Measurements from ENCODE around the gene MYT1.
A peak's percentile ranks its signal among the peaks of the same experiment; 100 is the strongest.
"Not testable (repeated sequence)": the region's sequence is repeated elsewhere in the genome, so short reads cannot be mapped to it uniquely, and the experiment has no call there.

The MYT1 gene

DNA sequence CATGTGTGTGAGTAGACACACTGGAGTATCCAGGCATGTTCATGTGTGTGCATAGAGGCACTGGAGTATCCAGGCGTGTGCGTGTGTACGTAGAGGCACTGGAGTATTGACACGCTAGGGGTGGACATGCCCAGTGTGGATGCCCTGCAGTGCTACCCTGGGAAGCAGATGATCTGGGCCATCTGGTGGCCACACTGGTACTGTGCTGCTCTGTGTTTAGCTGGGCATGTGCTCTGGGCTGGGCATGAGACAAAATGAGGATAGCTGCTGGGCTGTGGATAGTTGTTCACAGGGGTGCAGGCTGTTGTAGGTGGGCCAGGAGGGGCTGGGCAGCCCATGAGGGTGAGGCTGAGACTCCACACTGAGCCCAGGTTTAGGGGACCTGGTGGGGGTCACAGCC, 32.8 kb upstream of the MYT1 start:
- peak; percentile 22 for DNase-seq

DNA sequence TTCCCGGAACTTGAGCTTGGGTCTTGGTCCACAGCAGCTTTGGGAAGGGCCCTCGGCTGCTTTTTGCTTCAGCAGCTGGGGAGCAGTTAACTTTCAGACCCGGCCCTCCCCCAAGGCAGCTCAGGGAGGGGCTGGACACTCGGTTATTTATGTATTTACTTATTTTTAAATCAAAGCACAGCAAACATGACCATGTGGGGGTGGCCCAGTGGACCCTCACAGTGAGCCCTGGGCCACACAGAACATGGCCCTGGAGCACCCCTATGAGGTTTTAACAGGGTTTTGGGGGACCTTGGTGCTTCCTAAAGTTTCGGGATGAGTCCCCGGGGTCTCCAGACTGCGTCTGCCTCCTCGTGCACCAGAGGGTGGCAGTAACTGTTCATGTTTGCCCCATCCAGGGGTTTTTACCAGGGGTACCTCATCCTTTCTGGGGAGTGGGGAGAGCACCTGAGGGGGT, 30.3 kb upstream of the MYT1 start:
- H3K4me3 Mint-ChIP-seq: no peak overlapping the region
- DNase-seq: no peak

More for the DNA sequence above, 32.8 kb upstream of the MYT1 start:
- Mint-ChIP-seq H3K36me3 (no peaks in the 10 kb centered on the region), H3K27me3 (peaks cover 12% of the 10 kb centered on the region), H3K9me3 (no peaks in the 10 kb centered on the region), H3K4me3 (no peak overlapping the region), H3K27ac (no peak overlapping the region), H3K4me1 (no peaks in the 10 kb centered on the region)
- CTCF ChIA-PET: no interaction called here

DNA sequence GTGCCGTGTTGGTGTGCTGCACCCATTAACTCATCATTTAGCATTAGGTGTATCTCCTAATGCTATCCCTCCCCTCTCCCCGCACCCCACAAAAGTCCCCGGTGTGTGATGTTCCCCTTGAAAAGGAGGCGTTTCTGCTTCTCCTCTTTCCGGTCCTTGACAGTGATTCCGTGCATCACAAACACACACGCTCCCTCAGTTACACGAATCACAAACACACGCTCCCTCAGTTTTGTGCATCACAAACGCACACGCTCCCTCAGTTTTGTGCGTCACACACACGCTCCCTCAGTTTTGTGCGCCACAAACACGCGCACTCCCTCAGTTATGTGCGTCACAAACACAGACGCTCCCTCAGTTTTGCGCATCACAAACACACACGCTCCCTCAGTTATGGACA, 29.5 kb upstream of the MYT1 start:
- H3K36me3 Mint-ChIP-seq, H3K27me3 Mint-ChIP-seq, H3K27ac Mint-ChIP-seq, H3K4me3 Mint-ChIP-seq, H3K4me1 Mint-ChIP-seq, CTCF ChIA-PET, H3K9me3 Mint-ChIP-seq, DNase-seq: not testable (repeated sequence)

More for the DNA sequence above, 30.3 kb upstream of the MYT1 start:
- CTCF ChIA-PET: no interaction called here
- no peaks in the 10 kb centered on the region for H3K4me1 Mint-ChIP-seq
- H3K36me3 Mint-ChIP-seq: no peaks in the 10 kb centered on the region
- H3K27me3 Mint-ChIP-seq: peaks cover 9% of the 10 kb centered on the region
- no peak overlapping the region for H3K27ac Mint-ChIP-seq
- H3K9me3 Mint-ChIP-seq: no peaks in the 10 kb centered on the region

DNA sequence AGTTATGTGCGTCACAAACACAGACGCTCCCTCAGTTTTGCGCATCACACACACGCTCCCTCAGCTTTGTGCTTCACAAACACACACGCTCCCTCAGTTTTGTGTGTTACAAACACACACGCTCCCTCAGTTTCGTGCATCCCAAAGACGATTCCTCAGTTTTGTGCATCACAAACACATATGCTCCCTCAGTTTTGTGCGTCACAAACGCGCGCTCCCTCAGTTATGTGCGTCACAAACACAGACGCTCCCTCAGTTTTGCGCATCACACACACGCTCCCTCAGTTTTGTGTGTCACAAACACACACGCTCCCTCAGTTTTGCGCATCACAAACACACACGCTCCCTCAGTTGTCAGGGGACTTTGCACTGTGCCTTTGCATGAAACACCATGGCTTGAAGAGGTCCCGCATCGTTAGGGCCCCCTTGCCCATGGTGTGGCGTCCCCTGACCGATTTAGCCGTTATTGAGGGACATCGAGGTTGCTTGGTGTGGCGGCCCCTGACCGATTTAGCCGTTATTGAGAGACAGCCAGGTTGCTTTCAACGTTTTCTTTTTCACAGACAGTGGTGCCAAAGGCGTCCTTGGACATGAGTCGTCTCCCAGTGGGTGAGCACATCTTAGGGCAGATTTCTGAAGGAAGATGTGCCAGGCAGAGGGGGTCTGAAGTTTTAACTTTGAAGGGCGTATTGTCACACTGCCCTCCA, 28.1 kb upstream of the MYT1 start:
- no peaks in the 10 kb centered on the region for H3K9me3 Mint-ChIP-seq
- no peaks in the 10 kb centered on the region for H3K4me1 Mint-ChIP-seq
- CTCF ChIA-PET: no interaction called here
- H3K36me3 Mint-ChIP-seq: no peaks in the 10 kb centered on the region
- no peak for DNase-seq
- no peak overlapping the region for H3K27ac Mint-ChIP-seq
- H3K27me3 Mint-ChIP-seq: peaks cover 6% of the 10 kb centered on the region
- no peak overlapping the region for H3K4me3 Mint-ChIP-seq

DNA sequence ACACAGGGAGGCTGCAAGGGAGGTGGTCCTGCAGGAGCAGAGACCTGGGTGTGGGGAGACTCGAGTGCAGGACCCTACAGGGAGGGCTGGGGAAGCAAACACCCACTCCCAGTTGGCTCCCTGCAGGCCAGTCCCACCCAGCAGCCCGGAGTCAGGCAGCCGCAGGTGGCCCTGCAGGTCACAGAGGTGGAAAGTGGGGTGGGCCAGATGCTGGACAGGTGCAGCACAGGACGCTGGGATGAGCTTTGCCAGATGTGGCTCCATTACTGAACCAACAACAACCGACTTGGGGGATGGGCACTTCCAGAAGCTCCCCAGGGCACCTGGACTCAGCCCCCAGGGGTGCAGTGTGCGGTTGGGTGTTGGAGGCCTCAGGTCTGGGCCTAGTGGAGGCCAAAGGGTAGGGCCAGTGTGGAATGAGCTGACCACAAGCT, 26.6 kb upstream of the MYT1 start:
- H3K9me3 Mint-ChIP-seq: no peaks in the 10 kb centered on the region
- no peak overlapping the region for H3K4me3 Mint-ChIP-seq
- CTCF ChIA-PET: no interaction called here
- peaks cover 6% of the 10 kb centered on the region for H3K27me3 Mint-ChIP-seq
- H3K27ac Mint-ChIP-seq: no peak overlapping the region
- no peak for DNase-seq
- no peaks in the 10 kb centered on the region for H3K36me3 Mint-ChIP-seq
- H3K4me1 Mint-ChIP-seq: no peaks in the 10 kb centered on the region

DNA sequence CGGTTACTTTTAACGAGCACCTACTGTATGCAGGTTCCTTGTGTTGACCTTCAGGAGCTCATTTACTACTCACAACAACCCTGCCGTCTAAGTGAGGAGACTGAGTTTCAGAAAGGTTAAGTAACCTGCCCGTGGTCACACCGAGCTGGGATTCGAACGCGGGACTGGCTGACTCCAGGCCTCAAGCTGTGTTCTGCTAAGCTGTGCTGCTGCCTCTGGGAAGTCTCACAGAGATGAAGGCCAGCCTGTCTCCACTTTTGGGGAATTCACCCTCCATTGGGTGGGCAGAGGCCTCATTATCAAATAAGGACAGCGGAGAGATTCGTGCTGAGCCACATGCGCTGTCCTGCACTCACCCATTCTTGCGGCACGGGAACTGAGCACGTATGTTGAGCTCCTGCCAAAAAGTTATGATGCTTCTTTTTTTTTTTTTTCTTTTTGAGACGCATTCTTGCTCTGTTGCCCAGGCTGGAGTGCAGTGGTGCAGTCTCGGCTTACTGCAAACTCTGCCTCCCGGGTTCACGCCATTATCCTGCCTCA, 25.9 kb upstream of the MYT1 start:
- Mint-ChIP-seq H3K27me3 (peaks cover 6% of the 10 kb centered on the region), H3K36me3 (no peaks in the 10 kb centered on the region), H3K9me3 (no peaks in the 10 kb centered on the region), H3K4me3 (no peak overlapping the region), H3K4me1 (no peaks in the 10 kb centered on the region), H3K27ac (no peak overlapping the region)
- no peak for DNase-seq
- CTCF ChIA-PET: no interaction called here

DNA sequence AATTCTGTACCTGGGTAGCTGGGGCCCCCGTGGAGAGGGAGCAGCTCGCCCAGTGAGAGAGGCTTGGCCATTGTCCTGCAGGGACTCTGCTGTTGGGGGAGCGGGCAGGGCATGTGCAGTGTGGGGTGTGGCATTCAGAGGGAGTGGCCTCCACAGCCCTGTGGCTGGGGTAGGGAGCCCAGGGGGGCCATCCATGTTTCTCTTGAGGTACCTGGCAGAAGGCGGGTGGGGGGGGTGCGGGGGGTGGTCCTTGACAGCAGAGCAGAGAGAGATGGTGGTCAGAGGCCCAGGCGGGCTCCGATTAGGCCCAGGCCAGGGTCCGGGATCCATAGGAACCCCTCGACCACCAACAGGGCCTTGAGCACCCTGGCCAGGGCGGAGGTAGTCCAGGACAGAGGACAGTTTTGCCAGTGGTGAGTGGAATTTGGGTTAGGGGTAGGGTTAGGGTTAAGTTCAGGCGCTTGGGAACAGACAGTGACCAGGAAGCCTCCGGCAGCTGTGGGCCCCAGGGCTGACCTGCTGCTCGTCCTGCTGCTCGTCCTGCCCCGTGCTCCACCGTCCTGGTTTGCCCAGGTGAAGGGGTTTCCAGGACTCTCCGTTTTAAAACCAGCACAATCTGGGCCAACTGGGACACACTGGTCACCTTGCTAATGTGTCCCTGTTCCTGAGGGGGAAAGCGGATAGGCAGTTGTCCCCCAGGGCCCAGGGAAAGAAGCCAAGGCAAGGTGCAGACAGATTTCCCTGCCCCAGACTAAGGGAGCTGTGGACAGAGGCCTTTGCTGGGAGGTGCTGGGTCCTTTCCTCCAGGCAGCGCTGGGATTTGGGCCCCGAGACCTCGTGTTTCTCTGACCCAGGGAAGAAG, 24.8 kb upstream of the MYT1 start:
- Mint-ChIP-seq H3K4me1 (no peaks in the 10 kb centered on the region), H3K27me3 (peaks cover 6% of the 10 kb centered on the region), H3K36me3 (peaks cover 2% of the 10 kb centered on the region), H3K4me3 (no peak overlapping the region), H3K9me3 (peaks cover 9% of the 10 kb centered on the region), H3K27ac (no peak overlapping the region)
- CTCF ChIA-PET: no interaction called here
- peak; percentile 13 for DNase-seq

DNA sequence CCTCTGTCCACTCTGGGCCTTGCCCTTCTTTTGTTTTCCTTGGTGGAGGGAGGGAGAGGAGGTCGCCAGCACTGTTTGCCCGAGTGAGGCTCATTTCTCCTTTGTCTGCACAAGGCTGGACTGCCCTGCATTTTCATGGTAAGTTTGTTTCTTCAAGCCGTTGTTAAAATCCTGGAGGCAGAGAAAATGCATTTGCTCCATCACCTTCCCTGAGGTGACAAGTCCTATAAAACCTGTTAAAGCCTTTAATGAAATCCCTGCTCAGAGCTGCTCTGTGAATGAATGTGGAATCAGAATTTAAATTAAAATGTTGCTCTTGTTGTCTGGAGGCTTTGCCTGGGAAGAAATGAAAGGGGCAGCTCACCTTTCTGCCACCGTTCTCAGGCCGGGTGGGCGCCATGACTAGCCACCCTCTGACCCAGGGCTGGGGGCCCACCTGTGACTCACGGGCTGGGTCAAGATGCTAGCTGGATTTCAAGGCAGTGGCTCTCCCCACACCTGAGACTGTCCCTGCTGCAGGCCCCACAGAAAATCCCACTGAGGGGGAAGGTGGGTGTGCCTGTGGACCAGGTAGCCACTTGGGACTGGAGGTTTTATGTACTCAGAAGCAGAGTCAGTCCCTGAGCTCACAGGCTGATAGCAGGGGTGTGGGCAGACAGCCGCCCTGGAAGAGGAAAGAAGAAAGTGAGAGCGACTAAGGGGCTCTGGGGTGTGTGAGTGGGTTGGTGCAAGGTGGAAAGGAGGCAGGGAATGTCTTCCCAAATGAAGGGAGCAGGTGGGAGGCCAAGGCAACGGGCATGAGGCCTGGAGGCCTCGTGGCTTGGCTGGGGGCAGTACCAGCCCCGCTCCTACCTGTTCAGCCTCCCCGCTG, 24.0 kb upstream of the MYT1 start:
- DNase-seq: peak; percentile 13
- Mint-ChIP-seq H3K27ac (no peak overlapping the region), H3K4me1 (no peaks in the 10 kb centered on the region), H3K36me3 (peaks cover 4% of the 10 kb centered on the region), H3K4me3 (no peak overlapping the region), H3K27me3 (peaks cover 6% of the 10 kb centered on the region), H3K9me3 (peaks cover 16% of the 10 kb centered on the region)
- CTCF ChIA-PET: no interaction called here

DNA sequence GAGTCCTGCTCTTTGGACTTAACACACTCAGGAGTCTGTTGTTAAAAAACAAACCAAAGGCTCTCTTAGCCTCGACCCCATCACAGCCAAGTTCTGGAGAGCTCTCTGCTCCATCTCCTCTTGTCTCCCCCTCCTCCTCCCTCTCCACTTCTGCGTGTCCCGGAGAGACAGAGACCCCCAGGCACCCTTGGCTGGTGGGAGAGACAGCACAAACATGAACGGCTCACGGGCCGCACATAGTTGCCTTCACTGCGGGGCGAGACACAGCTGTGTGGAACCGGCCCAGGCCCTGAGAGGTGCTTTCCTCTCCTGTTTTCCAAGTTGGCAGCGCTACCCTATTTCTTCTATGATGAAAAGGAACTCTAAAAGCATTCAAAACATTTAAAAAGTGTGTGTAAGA, 23.3 kb upstream of the MYT1 start:
- peaks cover 6% of the 10 kb centered on the region for H3K27me3 Mint-ChIP-seq
- no peaks in the 10 kb centered on the region for H3K4me1 Mint-ChIP-seq
- peak; percentile 11 for DNase-seq
- no peak overlapping the region for H3K4me3 Mint-ChIP-seq
- CTCF ChIA-PET: no interaction called here
- H3K9me3 Mint-ChIP-seq: peaks cover 20% of the 10 kb centered on the region
- peaks cover 4% of the 10 kb centered on the region for H3K36me3 Mint-ChIP-seq
- no peak overlapping the region for H3K27ac Mint-ChIP-seq

DNA sequence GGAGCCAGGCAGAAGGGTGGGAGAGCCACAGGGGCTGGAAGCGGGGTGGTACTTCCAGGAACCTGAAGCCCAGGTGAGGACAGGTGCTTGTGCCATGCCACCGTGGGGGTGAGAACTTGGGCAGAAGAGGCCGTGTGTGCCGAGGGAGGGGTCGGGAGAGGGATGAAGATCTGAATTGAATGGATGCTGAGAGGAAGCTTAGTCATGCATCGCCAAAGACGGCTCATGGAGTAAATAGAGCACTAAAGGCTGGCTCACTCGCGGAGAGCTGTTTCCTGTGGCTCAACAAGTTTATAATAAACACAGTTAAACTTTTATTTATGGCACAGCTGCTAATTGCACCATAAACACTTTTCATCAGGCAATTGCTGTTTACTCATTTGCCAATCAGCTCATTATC, 21.7 kb upstream of the MYT1 start:
- peaks cover 4% of the 10 kb centered on the region for H3K36me3 Mint-ChIP-seq
- H3K4me1 Mint-ChIP-seq: no peaks in the 10 kb centered on the region
- DNase-seq: no peak
- CTCF ChIA-PET: no interaction called here
- no peak overlapping the region for H3K4me3 Mint-ChIP-seq
- peaks cover 6% of the 10 kb centered on the region for H3K27me3 Mint-ChIP-seq
- peaks cover 20% of the 10 kb centered on the region for H3K9me3 Mint-ChIP-seq
- H3K27ac Mint-ChIP-seq: no peak overlapping the region

DNA sequence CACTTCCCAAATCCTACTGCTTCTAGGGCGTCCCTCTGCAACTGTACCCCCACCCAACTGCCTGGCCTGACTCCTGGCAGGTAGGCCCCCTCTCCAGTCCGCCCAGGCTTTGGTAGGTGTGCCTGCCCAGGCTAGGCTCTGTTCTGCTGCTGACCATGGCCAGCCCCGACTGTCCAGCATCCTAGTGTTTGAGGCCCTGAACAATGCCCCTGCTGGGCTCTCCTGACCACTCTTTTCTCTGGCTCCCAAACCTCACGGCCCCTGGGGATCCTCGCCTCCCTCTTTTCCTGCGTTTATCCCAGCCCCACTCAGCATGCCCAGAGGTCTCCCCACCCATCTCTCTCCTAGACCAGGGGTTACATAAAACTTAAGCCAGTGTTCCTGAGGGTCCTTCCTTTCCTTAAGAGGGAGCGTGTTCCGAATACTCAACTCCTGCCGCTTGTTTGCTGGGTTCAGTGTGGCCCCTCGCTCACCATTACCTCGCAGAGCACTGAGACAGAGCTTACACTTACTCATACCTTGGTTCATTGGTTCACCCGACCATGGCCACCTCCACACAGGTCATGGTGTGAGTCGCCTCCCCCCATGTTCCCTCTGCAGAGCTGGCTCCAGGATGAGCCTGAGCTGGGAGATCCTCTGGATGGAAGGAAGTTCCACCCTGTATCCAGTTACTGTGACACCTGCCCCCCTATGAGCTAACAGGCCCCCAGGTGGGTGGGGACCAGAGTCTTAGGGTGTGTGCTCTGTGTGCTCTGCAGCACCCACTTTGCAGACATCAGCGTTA, 21.0 kb upstream of the MYT1 start:
- CTCF ChIA-PET: no interaction called here
- no peak overlapping the region for H3K4me3 Mint-ChIP-seq
- H3K36me3 Mint-ChIP-seq: peaks cover 4% of the 10 kb centered on the region
- no peaks in the 10 kb centered on the region for H3K4me1 Mint-ChIP-seq
- DNase-seq: no peak
- peaks cover 20% of the 10 kb centered on the region for H3K9me3 Mint-ChIP-seq
- no peak overlapping the region for H3K27ac Mint-ChIP-seq
- peaks cover 6% of the 10 kb centered on the region for H3K27me3 Mint-ChIP-seq

DNA sequence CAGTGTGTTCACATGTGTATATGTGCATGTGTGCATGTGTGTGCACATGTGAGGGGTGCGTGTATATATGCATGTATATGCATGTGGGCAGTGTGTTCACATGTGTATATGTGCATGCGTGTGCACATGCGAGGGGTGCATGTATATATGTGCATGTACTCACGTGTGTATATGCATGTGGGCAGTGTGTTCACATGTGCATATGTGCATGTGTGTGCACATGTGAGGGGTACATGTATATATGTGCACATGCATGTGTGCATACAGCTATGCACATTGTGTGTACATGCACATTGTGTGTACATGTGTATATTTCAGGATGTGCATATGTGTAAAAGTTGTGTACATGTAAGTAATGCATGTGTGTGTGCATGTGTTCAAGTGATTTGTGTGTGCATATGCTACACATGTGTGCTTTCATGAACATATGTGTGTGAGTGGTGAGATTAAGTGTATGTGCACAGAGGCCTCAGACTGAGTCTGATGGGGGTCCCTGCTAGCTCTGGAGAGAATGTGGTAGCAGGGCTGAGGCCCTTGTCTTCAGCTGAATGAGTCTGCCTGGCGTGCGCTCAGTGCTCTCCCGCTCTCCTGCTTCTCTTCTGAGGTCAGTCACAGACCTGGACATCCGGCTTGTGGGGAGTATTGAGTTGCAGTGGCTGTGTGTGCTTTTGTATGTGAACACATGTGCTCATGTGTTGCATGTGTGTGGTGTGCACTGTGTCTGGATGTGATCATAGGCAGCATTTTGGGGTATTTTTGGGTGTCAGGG, 19.9 kb upstream of the MYT1 start:
- Mint-ChIP-seq H3K4me3 (no peak overlapping the region), H3K9me3 (peaks cover 20% of the 10 kb centered on the region), H3K36me3 (peaks cover 4% of the 10 kb centered on the region), H3K4me1 (no peaks in the 10 kb centered on the region), H3K27me3 (peaks cover 6% of the 10 kb centered on the region), H3K27ac (no peak overlapping the region)
- CTCF ChIA-PET: no interaction called here
- DNase-seq: no peak
